ENCODE measurements around the gene PLXNA1. TPM values are rescaled to one million over a fixed set of nuclear protein-coding genes. Genes with fewer than 3 reads are reported as not detected.

The PLXNA1 gene
- total and polyA plus RNA-seq, 4 donors: 0.92 to 8.3 (median 4.4) TPM

- Histone ChIP-seq H3K4me3 (ENCODE audit: low read depth in 1 of 3, low read length in 3 of 3) (no peak overlapping the region), H3K4me1 (ENCODE audit: control insufficient read depth in 4 of 4, insufficient read depth in 4 of 4, low read length in 3 of 4) (peaks cover 0 to 10% (median 8%) of the 10 kb centered on the region in 4 donors), H3K27ac (ENCODE audit: low read depth in 1 of 2, low read length in 2 of 2) (no peak overlapping the region), H3K36me3 (ENCODE audit: control insufficient read depth in 4 of 4, insufficient read depth in 3 of 4, low read depth in 1 of 4, low read length in 3 of 4) (peaks cover 0 to 14% (median under 1%) of the 10 kb centered on the region in 4 donors), H3K9ac (ENCODE audit: low read depth in 1 of 2, low read length in 2 of 2) (no peak overlapping the region), H3K27me3 (ENCODE audit: control insufficient read depth in 4 of 4, insufficient read depth in 4 of 4, low read length in 3 of 4) (no peaks in the 10 kb centered on the region), H3K9me3 (ENCODE audit: control insufficient read depth in 4 of 4, low read length in 3 of 4) (no peaks in the 10 kb centered on the region)
- WGBS: 84% methylated on average over 9 of the region's 9 CpGs
- no peak for DNase-seq (ENCODE audit: low spot score)
- TF ChIP-seq SP1 (IDR thresholded peaks at IDR 0.05) (no peak), RXRA (IDR thresholded peaks at IDR 0.05) (no peak), YY1 (IDR thresholded peaks at IDR 0.05) (no peak), RAD21 (IDR thresholded peaks at IDR 0.05) (no peak)
These were observed 3.1 kb downstream of the PLXNA1 start for GRCh38 chr3:126986001-126986400.

DNA sequence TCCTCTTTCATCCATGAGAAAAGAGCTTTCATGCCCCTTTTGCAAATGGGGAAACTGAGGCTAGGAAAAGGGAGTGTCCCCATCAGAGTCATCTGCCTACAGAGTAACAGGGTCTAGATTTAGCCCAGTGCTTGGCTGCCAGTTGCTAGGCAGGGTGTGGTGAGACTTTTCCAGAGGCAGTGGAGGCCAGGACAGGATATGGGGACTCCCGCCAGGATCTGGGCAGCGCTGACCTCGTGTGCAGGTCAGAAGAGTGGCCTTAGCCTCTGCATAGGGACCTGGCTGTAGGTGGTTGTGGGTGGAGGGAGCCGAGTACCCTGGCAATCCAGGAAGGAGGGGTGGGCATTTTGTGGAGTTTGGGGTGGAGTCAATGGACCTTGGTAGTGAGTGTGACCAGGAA, 4.2 kb downstream of the PLXNA1 start:
- peaks cover 0 to 14% (median under 1%) of the 10 kb centered on the region in 4 donors for H3K36me3 ChIP-seq (ENCODE audit: control insufficient read depth in 4 of 4, insufficient read depth in 3 of 4, low read depth in 1 of 4, low read length in 3 of 4)
- peaks cover 0 to 9% (median 7%) of the 10 kb centered on the region in 4 donors for H3K4me1 ChIP-seq (ENCODE audit: control insufficient read depth in 4 of 4, insufficient read depth in 4 of 4, low read length in 3 of 4)
- H3K27ac ChIP-seq (ENCODE audit: low read depth in 1 of 2, low read length in 2 of 2): no peak overlapping the region
- TF ChIP-seq HNF4A (conservative IDR thresholded peaks at IDR 0.05): no peak
- TF ChIP-seq JUND (IDR thresholded peaks at IDR 0.05): no peak
- no peak for TF ChIP-seq MAX (IDR thresholded peaks at IDR 0.05)
- TF ChIP-seq FOXA1 (IDR thresholded peaks at IDR 0.05): no peak
- TF ChIP-seq EGR1 (IDR thresholded peaks at IDR 0.05; ENCODE audit: low read depth in 2 of 2): no peak
- H3K27me3 ChIP-seq (ENCODE audit: control insufficient read depth in 4 of 4, insufficient read depth in 4 of 4, low read length in 3 of 4): no peaks in the 10 kb centered on the region
- no peak overlapping the region for H3K9ac ChIP-seq (ENCODE audit: low read depth in 1 of 2, low read length in 2 of 2)
- WGBS: 68% methylated on average over 4 of the region's 4 CpGs
- DNase-seq (ENCODE audit: low spot score): no peak
- no peaks in the 10 kb centered on the region for H3K9me3 ChIP-seq (ENCODE audit: control insufficient read depth in 4 of 4, low read length in 3 of 4)
- H3K4me3 ChIP-seq (ENCODE audit: low read depth in 1 of 3, low read length in 3 of 3): no peak overlapping the region

DNA sequence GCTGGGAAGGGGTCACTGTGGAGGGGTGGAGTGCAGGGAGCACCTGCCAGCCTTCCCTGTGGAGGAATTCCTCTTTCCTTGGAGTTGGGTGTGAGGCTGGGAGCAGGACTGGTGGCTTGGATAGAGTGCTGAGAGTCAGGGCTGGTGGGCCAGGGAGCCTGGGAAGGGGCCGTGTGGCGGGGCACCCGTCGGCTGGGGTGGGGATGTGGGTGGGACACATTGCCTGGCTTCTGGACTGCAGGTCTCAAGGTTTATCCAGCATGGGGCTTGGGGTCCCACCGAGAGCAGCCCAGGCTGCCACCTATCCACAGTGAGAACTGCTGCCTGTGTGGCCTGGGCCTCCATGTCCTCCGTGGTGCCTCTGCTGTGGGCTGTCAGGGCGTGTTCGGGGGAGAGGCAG, 4.7 kb downstream of the PLXNA1 start:
- Histone ChIP-seq H3K9me3 (ENCODE audit: control insufficient read depth in 4 of 4, low read length in 3 of 4) (no peaks in the 10 kb centered on the region), H3K4me1 (ENCODE audit: control insufficient read depth in 4 of 4, insufficient read depth in 4 of 4, low read length in 3 of 4) (peaks cover 0 to 5% (median 4%) of the 10 kb centered on the region in 4 donors), H3K27me3 (ENCODE audit: control insufficient read depth in 4 of 4, insufficient read depth in 4 of 4, low read length in 3 of 4) (no peaks in the 10 kb centered on the region), H3K9ac (ENCODE audit: low read depth in 1 of 2, low read length in 2 of 2) (no peak overlapping the region), H3K36me3 (ENCODE audit: control insufficient read depth in 4 of 4, insufficient read depth in 3 of 4, low read depth in 1 of 4, low read length in 3 of 4) (peaks cover 0 to 14% (median under 1%) of the 10 kb centered on the region in 4 donors), H3K27ac (ENCODE audit: low read depth in 1 of 2, low read length in 2 of 2) (no peak overlapping the region), H3K4me3 (ENCODE audit: low read depth in 1 of 3, low read length in 3 of 3) (no peak overlapping the region)
- TF ChIP-seq MAX (IDR thresholded peaks at IDR 0.05): no peak
- TF ChIP-seq TAF1 (conservative IDR thresholded peaks at IDR 0.05): no peak
- TF ChIP-seq CTCF (IDR thresholded peaks at IDR 0.05; ENCODE audit: low read depth, low read length, missing input control): no peak
- TF ChIP-seq JUND (IDR thresholded peaks at IDR 0.05): no peak
- TF ChIP-seq, protein P1, sequence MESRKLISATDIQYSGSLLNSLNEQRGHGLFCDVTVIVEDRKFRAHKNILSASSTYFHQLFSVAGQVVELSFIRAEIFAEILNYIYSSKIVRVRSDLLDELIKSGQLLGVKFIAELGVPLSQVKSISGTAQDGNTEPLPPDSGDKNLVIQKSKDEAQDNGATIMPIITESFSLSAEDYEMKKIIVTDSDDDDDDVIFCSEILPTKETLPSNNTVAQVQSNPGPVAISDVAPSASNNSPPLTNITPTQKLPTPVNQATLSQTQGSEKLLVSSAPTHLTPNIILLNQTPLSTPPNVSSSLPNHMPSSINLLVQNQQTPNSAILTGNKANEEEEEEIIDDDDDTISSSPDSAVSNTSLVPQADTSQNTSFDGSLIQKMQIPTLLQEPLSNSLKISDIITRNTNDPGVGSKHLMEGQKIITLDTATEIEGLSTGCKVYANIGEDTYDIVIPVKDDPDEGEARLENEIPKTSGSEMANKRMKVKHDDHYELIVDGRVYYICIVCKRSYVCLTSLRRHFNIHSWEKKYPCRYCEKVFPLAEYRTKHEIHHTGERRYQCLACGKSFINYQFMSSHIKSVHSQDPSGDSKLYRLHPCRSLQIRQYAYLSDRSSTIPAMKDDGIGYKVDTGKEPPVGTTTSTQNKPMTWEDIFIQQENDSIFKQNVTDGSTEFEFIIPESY (IDR thresholded peaks at IDR 0.05): no peak
- no peak for TF ChIP-seq FOXA1 (IDR thresholded peaks at IDR 0.05)
- TF ChIP-seq YY1 (IDR thresholded peaks at IDR 0.05): no peak
- no peak for TF ChIP-seq REST (IDR thresholded peaks at IDR 0.05)
- no peak for TF ChIP-seq HNF4A (conservative IDR thresholded peaks at IDR 0.05)
- TF ChIP-seq EGR1 (IDR thresholded peaks at IDR 0.05; ENCODE audit: low read depth in 2 of 2): no peak
- no peak for TF ChIP-seq RAD21 (IDR thresholded peaks at IDR 0.05)
- TF ChIP-seq GABPA (IDR thresholded peaks at IDR 0.05 in 1 of 2, conservative IDR thresholded peaks at IDR 0.05 in 1 of 2): no peak
- TF ChIP-seq ATF3 (IDR thresholded peaks at IDR 0.05): no peak
- TF ChIP-seq RXRA (IDR thresholded peaks at IDR 0.05): no peak
- no peak for TF ChIP-seq SP1 (IDR thresholded peaks at IDR 0.05)
- no peak for TF ChIP-seq NR2F2 (IDR thresholded peaks at IDR 0.05)
- no peak for TF ChIP-seq FOXA2 (IDR thresholded peaks at IDR 0.05)
- no peak for DNase-seq (ENCODE audit: low spot score)
- WGBS: 93% methylated on average over 8 of the region's 8 CpGs
